Panc1 (cell line): ENCODE data around the gene KANK4.
"Not testable (repeated sequence)": the region's sequence is repeated elsewhere in the genome, so short reads cannot be mapped to it uniquely, and the experiment has no call there.

ENCODE experiments used
- POLR2AphosphoS5 ChIP-seq: IDR thresholded peaks from 2 replicates; pipeline ENCODE4 v1.6.1; 2012; ENCODE audit warnings: mild to moderate bottlenecking, low read depth, low read length, moderate library complexity
- SIN3A ChIP-seq: IDR thresholded peaks from 2 replicates; pipeline ENCODE4 v1.6.1; 2012; ENCODE audit warnings: low read depth, mild to moderate bottlenecking, low read length, moderate library complexity, borderline replicate concordance; ENCODE audit not compliant: insufficient read depth
- TF ChIP-seq, protein P1 (sequence below): fragments of 450-650 bp; IDR thresholded peaks from 2 replicates; pipeline ENCODE4 v1.5.1; 2017; ENCODE audit warnings: mild to moderate bottlenecking
- TF ChIP-seq, protein P2 (sequence below), 2 experiments: IDR thresholded peaks; 2 replicates each; pipeline ENCODE4 v1.6.1; 2011 to 2012; ENCODE audit warnings: low read depth in 2 of 2, control low read depth in 1 of 2, low read length in 1 of 2, mild to moderate bottlenecking in 1 of 2, moderate library complexity in 1 of 2; ENCODE audit not compliant: insufficient read depth in 1 of 2

DNA sequence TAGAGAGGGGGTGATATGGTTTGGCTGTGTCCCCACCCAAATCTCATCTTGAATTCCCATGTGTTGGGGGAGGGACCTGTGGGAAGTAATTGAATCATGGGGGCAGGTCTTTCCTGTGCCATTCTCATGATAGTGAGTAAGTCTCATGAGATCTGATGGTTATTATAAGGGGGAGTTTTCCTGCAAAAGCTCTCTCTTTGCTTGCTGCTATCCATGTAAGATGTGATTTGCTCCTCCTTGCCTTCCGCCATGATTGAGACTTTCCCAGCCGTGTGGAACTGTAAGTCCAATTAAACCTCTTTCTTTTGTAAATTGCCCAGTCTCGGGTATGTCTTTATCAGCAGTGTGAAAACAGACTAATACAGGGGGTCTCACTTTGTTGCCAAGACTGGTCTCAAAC is 74.9 kb downstream of the KANK4 start:
- TF ChIP-seq SIN3A, POLR2AphosphoS5: not testable (repeated sequence)
- TF ChIP-seq, protein P1, sequence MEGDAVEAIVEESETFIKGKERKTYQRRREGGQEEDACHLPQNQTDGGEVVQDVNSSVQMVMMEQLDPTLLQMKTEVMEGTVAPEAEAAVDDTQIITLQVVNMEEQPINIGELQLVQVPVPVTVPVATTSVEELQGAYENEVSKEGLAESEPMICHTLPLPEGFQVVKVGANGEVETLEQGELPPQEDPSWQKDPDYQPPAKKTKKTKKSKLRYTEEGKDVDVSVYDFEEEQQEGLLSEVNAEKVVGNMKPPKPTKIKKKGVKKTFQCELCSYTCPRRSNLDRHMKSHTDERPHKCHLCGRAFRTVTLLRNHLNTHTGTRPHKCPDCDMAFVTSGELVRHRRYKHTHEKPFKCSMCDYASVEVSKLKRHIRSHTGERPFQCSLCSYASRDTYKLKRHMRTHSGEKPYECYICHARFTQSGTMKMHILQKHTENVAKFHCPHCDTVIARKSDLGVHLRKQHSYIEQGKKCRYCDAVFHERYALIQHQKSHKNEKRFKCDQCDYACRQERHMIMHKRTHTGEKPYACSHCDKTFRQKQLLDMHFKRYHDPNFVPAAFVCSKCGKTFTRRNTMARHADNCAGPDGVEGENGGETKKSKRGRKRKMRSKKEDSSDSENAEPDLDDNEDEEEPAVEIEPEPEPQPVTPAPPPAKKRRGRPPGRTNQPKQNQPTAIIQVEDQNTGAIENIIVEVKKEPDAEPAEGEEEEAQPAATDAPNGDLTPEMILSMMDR, result not testable (repeated sequence)
- TF ChIP-seq, protein P2, sequence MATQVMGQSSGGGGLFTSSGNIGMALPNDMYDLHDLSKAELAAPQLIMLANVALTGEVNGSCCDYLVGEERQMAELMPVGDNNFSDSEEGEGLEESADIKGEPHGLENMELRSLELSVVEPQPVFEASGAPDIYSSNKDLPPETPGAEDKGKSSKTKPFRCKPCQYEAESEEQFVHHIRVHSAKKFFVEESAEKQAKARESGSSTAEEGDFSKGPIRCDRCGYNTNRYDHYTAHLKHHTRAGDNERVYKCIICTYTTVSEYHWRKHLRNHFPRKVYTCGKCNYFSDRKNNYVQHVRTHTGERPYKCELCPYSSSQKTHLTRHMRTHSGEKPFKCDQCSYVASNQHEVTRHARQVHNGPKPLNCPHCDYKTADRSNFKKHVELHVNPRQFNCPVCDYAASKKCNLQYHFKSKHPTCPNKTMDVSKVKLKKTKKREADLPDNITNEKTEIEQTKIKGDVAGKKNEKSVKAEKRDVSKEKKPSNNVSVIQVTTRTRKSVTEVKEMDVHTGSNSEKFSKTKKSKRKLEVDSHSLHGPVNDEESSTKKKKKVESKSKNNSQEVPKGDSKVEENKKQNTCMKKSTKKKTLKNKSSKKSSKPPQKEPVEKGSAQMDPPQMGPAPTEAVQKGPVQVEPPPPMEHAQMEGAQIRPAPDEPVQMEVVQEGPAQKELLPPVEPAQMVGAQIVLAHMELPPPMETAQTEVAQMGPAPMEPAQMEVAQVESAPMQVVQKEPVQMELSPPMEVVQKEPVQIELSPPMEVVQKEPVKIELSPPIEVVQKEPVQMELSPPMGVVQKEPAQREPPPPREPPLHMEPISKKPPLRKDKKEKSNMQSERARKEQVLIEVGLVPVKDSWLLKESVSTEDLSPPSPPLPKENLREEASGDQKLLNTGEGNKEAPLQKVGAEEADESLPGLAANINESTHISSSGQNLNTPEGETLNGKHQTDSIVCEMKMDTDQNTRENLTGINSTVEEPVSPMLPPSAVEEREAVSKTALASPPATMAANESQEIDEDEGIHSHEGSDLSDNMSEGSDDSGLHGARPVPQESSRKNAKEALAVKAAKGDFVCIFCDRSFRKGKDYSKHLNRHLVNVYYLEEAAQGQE (IDR thresholded peaks at IDR 0.05; ENCODE audit: insufficient read depth in 1 of 2, low read depth in 2 of 2, low read length in 1 of 2), result not testable (repeated sequence)
